PC-3 (cell line): Measurements from ENCODE around the gene KIAA1328. TPM values are rescaled to one million over a fixed set of nuclear protein-coding genes. Genes with fewer than 3 reads are reported as not detected.
"Not testable (repeated sequence)": the region's sequence is repeated elsewhere in the genome, so short reads cannot be mapped to it uniquely, and the experiment has no call there.

Source experiments
- ATAC-seq: fragments of 200-7000 bp; cut with Tn5 transposase; 2 replicates; pipeline ENCODE4 v1.9.1; 2020; ENCODE audit warnings: mild to moderate bottlenecking, moderate library complexity
- BruUV-seq: library from RNA; stranded (reverse); fragments of 400-500 nt; replicated peaks from 2 replicates; lab custom pipeline; 2021; lab: Mats Ljungman, UMichigan
- CTCF ChIA-PET: fragments of 300-600 bp; sonication (Branson Sonifier 250); formaldehyde crosslinking; loops from one replicate; lab custom pipeline; 2022; ENCODE audit warnings: antibody characterized with exemption; lab: Charles Lee
- POLR2A ChIA-PET: fragments of 300-600 bp; sonication (Branson Sonifier 250); formaldehyde crosslinking; loops from one replicate; lab custom pipeline; 2022; ENCODE audit warnings: antibody characterized with exemption; ENCODE audit not compliant: unreplicated experiment; lab: Charles Lee
- DNase-seq: peaks from one replicate; pipeline ENCODE4 v3.0.0-alpha.2; 2015
- H2AFZ ChIP-seq: fragments of 300-600 bp; sonication (generic); 2 replicates; pipeline ENCODE4 v1.6.0; 2016; ENCODE audit warnings: antibody characterized with exemption, low read length
- H3F3A ChIP-seq: fragments of 300-600 bp; sonication (generic); one replicate; pipeline ENCODE4 v1.6.0; 2017; ENCODE audit warnings: antibody characterized with exemption, low read length, control low read depth, mild to moderate bottlenecking; ENCODE audit not compliant: unreplicated experiment
- H3K27ac ChIP-seq: fragments of 300-600 bp; sonication (generic); 2 replicates; pipeline ENCODE4 v1.5.1; 2016; ENCODE audit warnings: mild to moderate bottlenecking, low read length
- H3K27me3 ChIP-seq: fragments of 300-600 bp; sonication (generic); 2 replicates; pipeline ENCODE4 v1.6.1; 2016; ENCODE audit warnings: low read length, mixed read lengths
- H3K36me3 ChIP-seq: fragments of 300-600 bp; sonication (generic); 2 replicates; pipeline ENCODE4 v1.6.1; 2016; ENCODE audit warnings: low read depth, mixed run types, low read length, mixed read lengths
- H3K4me1 ChIP-seq: fragments of 300-600 bp; sonication (generic); 2 replicates; pipeline ENCODE4 v1.5.1; 2016; ENCODE audit warnings: low read length; ENCODE audit not compliant: insufficient read depth
- H3K4me2 ChIP-seq: fragments of 300-600 bp; sonication (generic); 2 replicates; pipeline ENCODE4 v1.6.0; 2016; ENCODE audit warnings: low read length
- H3K4me3 ChIP-seq: fragments of 300-600 bp; sonication (generic); 2 replicates; pipeline ENCODE4 v1.5.1; 2016; ENCODE audit warnings: mild to moderate bottlenecking, low read length, mixed read lengths
- H3K79me2 ChIP-seq: fragments of 300-600 bp; sonication (generic); 2 replicates; pipeline ENCODE4 v1.6.1; 2017; ENCODE audit warnings: low read length, mixed read lengths
- H3K9ac ChIP-seq: fragments of 300-600 bp; sonication (generic); 2 replicates; pipeline ENCODE4 v1.6.0; 2016; ENCODE audit warnings: mild to moderate bottlenecking, low read length
- H3K9me2 ChIP-seq: fragments of 300-600 bp; sonication (generic); replicated peaks from 2 replicates; pipeline ENCODE4 v1.6.1; 2016; ENCODE audit warnings: mixed run types, low read length, mixed read lengths
- H3K9me3 ChIP-seq: fragments of 300-600 bp; sonication (generic); 2 replicates; pipeline ENCODE4 v1.6.1; 2016; ENCODE audit warnings: low read length, mixed read lengths
- H4K20me1 ChIP-seq: fragments of 300-600 bp; sonication (generic); 2 replicates; pipeline ENCODE4 v1.6.1; 2016; ENCODE audit warnings: low read length, mixed read lengths
- CTCF ChIP-seq: fragments of 300-600 bp; sonication (generic); conservative IDR thresholded peaks from 2 replicates; pipeline ENCODE4 v1.5.1; 2017; ENCODE audit warnings: antibody characterized with exemption, low read depth, mild to moderate bottlenecking, low read length
- EZH2 ChIP-seq: fragments of 300-600 bp; sonication (generic); IDR thresholded peaks from one replicate; pipeline ENCODE4 v1.6.1; 2017; ENCODE audit warnings: antibody characterized with exemption, mild to moderate bottlenecking, low read length; ENCODE audit not compliant: unreplicated experiment
- EZH2phosphoT487 ChIP-seq: fragments of 300-600 bp; sonication (generic); IDR thresholded peaks from 2 replicates; pipeline ENCODE4 v1.6.1; 2018; ENCODE audit warnings: mild to moderate bottlenecking, antibody characterized with exemption, low read length, borderline replicate concordance
- intact Hi-C: fragments of 100-400 bp; cut with micrococcal nuclease; formaldehyde crosslinking; loops from 2 replicates; pipeline ENCODE4 v1.9.0; 2023
- total RNA-seq: library from RNA; depleted of rRNA; stranded (reverse); fragments of >200 nt; gene quantifications from 2 replicates; pipeline ENCODE4 v1.2.3, GENCODE V29; 2014

The KIAA1328 gene
- total RNA-seq, 1 experiment from 2014 or later: 4.4 TPM

GRCh38 chr18:36903215-36903928 is 74.4 kb downstream of the KIAA1328 start:
- TF ChIP-seq EZH2: no peak
- TF ChIP-seq EZH2phosphoT487: no peak
- TF ChIP-seq CTCF: no peak
- Histone ChIP-seq H3K9me2 (no peaks in the 10 kb centered on the region), H3K27me3 (no peaks in the 10 kb centered on the region), H4K20me1 (no peaks in the 10 kb centered on the region), H3K79me2 (no peaks in the 10 kb centered on the region), H3K9ac (no peak overlapping the region), H3K4me2 (no peak overlapping the region), H3K27ac (no peak overlapping the region), H3K4me1 (peaks cover 15% of the 10 kb centered on the region), H2AFZ (no peak overlapping the region), H3K4me3 (no peak overlapping the region), H3K9me3 (no peaks in the 10 kb centered on the region), H3K36me3 (no peaks in the 10 kb centered on the region), H3F3A (no peaks in the 10 kb centered on the region)
- CTCF ChIA-PET: no interaction called here
- no peak for ATAC-seq
- DNase-seq: no peak
- intact Hi-C loops: no loop called here
- no TSS peak for BruUV-seq
- POLR2A ChIA-PET: interaction anchor here (0.6 kb wide), 1 partner anchor 65 kb away, joined by 7 read pairs; no protein-coding TSS in a partner anchor

GRCh38 chr18:36905571-36905970 is 76.6 kb downstream of the KIAA1328 start:
- no peak for TF ChIP-seq CTCF
- TF ChIP-seq EZH2: no peak
- no peak for TF ChIP-seq EZH2phosphoT487
- Histone ChIP-seq H3K79me2 (no peaks in the 10 kb centered on the region), H3K27ac (no peak overlapping the region), H3K27me3 (no peaks in the 10 kb centered on the region), H3K4me1 (peaks cover 15% of the 10 kb centered on the region), H3F3A (no peaks in the 10 kb centered on the region), H2AFZ (no peak overlapping the region), H3K4me3 (no peak overlapping the region), H3K4me2 (no peak overlapping the region), H3K9me2 (no peaks in the 10 kb centered on the region), H3K9me3 (no peaks in the 10 kb centered on the region), H3K36me3 (no peaks in the 10 kb centered on the region), H4K20me1 (no peaks in the 10 kb centered on the region), H3K9ac (no peak overlapping the region)
- no TSS peak for BruUV-seq
- no peak for DNase-seq
- ATAC-seq: no peak
- CTCF ChIA-PET: no interaction called here
- intact Hi-C loops: no loop called here
- POLR2A ChIA-PET: no interaction called here

GRCh38 chr18:36909282-36909681 is 80.4 kb downstream of the KIAA1328 start:
- H3K4me1 ChIP-seq, H3K4me2 ChIP-seq, H3K9me3 ChIP-seq, ATAC-seq, H3K9ac ChIP-seq, intact Hi-C loops, H3K27me3 ChIP-seq, BruUV-seq, CTCF ChIA-PET, H2AFZ ChIP-seq, H3K4me3 ChIP-seq, H3K27ac ChIP-seq, DNase-seq, H4K20me1 ChIP-seq, H3K9me2 ChIP-seq, POLR2A ChIA-PET, H3K36me3 ChIP-seq, H3F3A ChIP-seq, H3K79me2 ChIP-seq: not testable (repeated sequence)
